ENCODE results near the gene CLTCL1. TPM values are rescaled to one million over a fixed set of nuclear protein-coding genes. Genes with fewer than 3 reads are reported as not detected.

Gene CLTCL1
- total and polyA plus RNA-seq, 4 donors, result 2.6 to 9.2 (median 4.3) TPM

GRCh38 chr22:19138217-19139000 lies 153.1 kb downstream of the CLTCL1 start:
- 92 to 97% methylated on average over 15 of the region's 15 CpGs for WGBS, 2 donors
- H3K9me3 ChIP-seq (ENCODE audit: control insufficient read depth in 4 of 4, insufficient read depth in 3 of 4, low read length in 3 of 4), result no peaks in the 10 kb centered on the region
- H3K4me1 ChIP-seq (ENCODE audit: control insufficient read depth in 5 of 5, insufficient read depth in 5 of 5, low read length in 5 of 5), result peaks cover 0 to 2% (median 0%) of the 10 kb centered on the region in 5 donors
- no peaks in the 10 kb centered on the region for H3K27me3 ChIP-seq (ENCODE audit: control insufficient read depth in 3 of 3, insufficient read depth in 3 of 3, low read length in 2 of 3)
- no peak overlapping the region for H3K9ac ChIP-seq (ENCODE audit: insufficient read depth in 1 of 2, low read length in 2 of 2)
- peaks cover 18 to 75% (median 38%) of the 10 kb centered on the region in 4 donors for H3K36me3 ChIP-seq (ENCODE audit: control insufficient read depth in 4 of 4, insufficient read depth in 4 of 4, low read length in 4 of 4)
- TF ChIP-seq CTCF (IDR thresholded peaks at IDR 0.05; ENCODE audit: control extremely low read depth, extremely low read depth), result no peak
- ATAC-seq (ENCODE audit: insufficient read depth, low FRiP score) (no peak), DNase-seq (no peak)
- no peak overlapping the region for H3K4me3 ChIP-seq
- no peak overlapping the region for H3K27ac ChIP-seq (ENCODE audit: low read depth in 1 of 2, low read length in 1 of 2)

- Histone ChIP-seq H3K4me3 (no peak overlapping the region), H3K9ac (ENCODE audit: insufficient read depth in 1 of 2, low read length in 2 of 2) (no peak overlapping the region), H3K27ac (ENCODE audit: low read depth in 1 of 2, low read length in 1 of 2) (no peak overlapping the region), H3K9me3 (ENCODE audit: control insufficient read depth in 4 of 4, insufficient read depth in 3 of 4, low read length in 3 of 4) (no peaks in the 10 kb centered on the region), H3K36me3 (ENCODE audit: control insufficient read depth in 4 of 4, insufficient read depth in 4 of 4, low read length in 4 of 4) (peaks cover 18 to 82% (median 38%) of the 10 kb centered on the region in 4 donors), H3K27me3 (ENCODE audit: control insufficient read depth in 3 of 3, insufficient read depth in 3 of 3, low read length in 2 of 3) (no peaks in the 10 kb centered on the region), H3K4me1 (ENCODE audit: control insufficient read depth in 5 of 5, insufficient read depth in 5 of 5, low read length in 5 of 5) (no peaks in the 10 kb centered on the region)
- DNase-seq, result no peak
- 94 to 95% methylated on average over 11 of the region's 11 CpGs for WGBS, 2 donors
- no peak for TF ChIP-seq CTCF (IDR thresholded peaks at IDR 0.05; ENCODE audit: control extremely low read depth, extremely low read depth)
- ATAC-seq (ENCODE audit: insufficient read depth, low FRiP score), result no peak
Observed at GRCh38 chr22:19137384-19138216, 153.9 kb downstream of the CLTCL1 start.

GRCh38 chr22:19136915-19137314 lies 154.6 kb downstream of the CLTCL1 start:
- Histone ChIP-seq H3K27ac (ENCODE audit: low read depth in 1 of 2, low read length in 1 of 2) (no peak overlapping the region), H3K4me3 (no peak overlapping the region), H3K9me3 (ENCODE audit: control insufficient read depth in 4 of 4, insufficient read depth in 3 of 4, low read length in 3 of 4) (no peaks in the 10 kb centered on the region), H3K27me3 (ENCODE audit: control insufficient read depth in 3 of 3, insufficient read depth in 3 of 3, low read length in 2 of 3) (no peaks in the 10 kb centered on the region), H3K9ac (ENCODE audit: insufficient read depth in 1 of 2, low read length in 2 of 2) (no peak overlapping the region), H3K4me1 (ENCODE audit: control insufficient read depth in 5 of 5, insufficient read depth in 5 of 5, low read length in 5 of 5) (no peaks in the 10 kb centered on the region), H3K36me3 (ENCODE audit: control insufficient read depth in 4 of 4, insufficient read depth in 4 of 4, low read length in 4 of 4) (peaks cover 18 to 80% (median 35%) of the 10 kb centered on the region in 4 donors)
- DNase-seq (no peak), ATAC-seq (ENCODE audit: insufficient read depth, low FRiP score) (no peak)
- 96 to 100% methylated on average over 10 of the region's 10 CpGs for WGBS, 2 donors
- TF ChIP-seq CTCF (IDR thresholded peaks at IDR 0.05; ENCODE audit: control extremely low read depth, extremely low read depth), result no peak
